GM03348 (cell line): ENCODE measurements around the gene PPP2R2D.
"Not testable (repeated sequence)": the region's sequence is repeated elsewhere in the genome, so short reads cannot be mapped to it uniquely, and the experiment has no call there.

Experiments
- DNase-seq: peaks from one replicate; pipeline ENCODE4 v3.0.0; 2012; ENCODE audit warnings: low spot score

PPP2R2D gene

DNA sequence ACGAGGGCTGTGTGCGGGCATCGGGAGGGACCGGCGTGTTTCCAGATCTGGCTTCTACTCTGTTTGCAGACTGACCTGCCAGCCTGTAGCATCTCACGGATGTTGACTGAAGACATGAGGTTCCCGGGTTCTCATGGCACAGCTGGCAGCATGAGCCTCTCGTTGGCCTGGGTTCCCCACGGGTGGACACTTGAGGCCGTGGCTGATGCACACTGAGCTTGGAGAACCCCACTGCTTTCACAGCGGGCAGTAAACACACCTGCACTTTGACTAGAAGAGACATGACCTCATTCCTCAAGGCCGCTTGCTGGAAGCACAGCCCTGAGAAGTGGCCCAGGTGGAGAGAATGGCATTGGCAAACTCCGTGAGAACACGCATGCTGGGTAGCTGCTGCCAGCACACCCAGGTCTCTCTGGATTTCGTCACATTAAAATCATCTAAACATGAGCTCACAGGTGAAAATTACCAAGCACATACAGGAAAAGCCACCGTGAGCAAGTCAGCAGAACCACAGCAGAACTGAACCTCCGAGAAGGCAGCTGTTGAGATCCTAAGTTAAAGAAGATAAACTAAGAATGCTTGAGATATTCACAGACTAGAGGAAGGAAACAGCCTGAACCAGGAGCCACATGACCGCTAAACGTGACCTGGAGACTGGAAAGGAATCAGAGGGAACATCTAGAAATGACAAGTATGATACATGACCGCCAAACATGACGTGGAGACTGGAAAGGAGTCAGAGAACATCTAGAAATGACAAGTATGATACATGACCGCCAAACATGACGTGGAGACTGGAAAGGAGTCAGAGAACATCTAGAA is 48.4 kb downstream of the PPP2R2D start:
- DNase-seq: no peak

DNA sequence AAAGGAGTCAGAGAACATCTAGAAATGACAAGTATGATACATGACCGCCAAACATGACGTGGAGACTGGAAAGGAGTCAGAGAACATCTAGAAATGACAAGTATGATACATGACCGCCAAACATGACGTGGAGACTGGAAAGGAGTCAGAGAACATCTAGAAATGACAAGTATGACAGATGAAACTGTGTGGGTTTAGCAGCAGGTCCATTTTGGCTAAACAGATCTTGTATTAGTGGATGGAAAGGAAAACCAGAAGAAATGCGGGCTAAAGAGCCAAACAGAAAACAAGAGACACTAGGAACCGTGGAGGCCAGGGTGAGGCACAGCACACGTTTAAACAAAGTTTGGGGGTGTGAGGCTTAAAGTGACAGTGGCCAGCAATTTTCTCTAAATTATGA is 49.1 kb downstream of the PPP2R2D start:
- DNase-seq: not testable (repeated sequence)

DNA sequence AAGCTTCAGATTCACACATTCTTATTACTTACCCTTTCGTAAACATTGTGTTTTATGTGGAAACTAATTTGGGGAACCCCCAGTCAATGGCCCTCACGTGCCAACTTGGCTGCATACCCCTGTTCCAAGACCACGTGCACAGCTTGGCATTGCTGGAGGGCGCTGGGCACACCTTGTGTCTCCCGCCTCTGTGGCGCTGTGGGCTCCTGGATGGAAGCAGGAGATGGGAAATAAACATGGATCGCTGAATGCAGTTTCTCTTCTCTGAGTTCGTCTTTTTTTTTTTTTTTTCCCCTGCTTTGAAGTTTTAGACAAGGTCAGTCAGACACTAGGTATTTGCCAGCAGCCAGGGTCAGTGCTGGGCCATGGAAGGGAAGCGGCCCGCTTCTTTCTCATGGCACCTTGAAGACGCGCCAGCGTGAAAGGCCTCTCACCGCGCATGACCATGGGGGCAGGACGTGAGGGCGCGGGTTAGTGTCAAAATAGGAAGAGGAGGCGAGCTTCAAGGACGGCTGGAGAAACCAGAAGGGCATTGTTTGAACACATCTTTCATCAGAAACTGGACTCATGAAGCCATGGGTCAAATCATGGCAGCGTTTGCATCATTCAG is 53.7 kb downstream of the PPP2R2D start:
- DNase-seq: no peak

DNA sequence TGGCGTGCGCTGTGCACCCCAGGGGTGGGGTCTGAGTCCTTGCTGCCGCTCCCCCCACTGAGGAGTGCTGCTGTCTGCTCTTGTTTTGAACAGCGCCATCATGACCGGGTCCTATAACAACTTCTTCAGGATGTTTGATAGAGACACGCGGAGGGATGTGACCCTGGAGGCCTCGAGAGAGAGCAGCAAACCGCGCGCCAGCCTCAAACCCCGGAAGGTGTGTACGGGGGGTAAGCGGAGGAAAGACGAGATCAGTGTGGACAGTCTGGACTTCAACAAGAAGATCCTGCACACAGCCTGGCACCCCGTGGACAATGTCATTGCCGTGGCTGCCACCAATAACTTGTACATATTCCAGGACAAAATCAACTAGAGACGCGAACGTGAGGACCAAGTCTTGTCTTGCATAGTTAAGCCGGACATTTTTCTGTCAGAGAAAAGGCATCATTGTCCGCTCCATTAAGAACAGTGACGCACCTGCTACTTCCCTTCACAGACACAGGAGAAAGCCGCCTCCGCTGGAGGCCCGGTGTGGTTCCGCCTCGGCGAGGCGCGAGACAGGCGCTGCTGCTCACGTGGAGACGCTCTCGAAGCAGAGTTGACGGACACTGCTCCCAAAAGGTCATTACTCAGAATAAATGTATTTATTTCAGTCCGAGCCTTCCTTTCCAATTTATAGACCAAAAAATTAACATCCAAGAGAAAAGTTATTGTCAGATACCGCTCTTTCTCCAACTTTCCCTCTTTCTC is 55.0 kb downstream of the PPP2R2D start:
- DNase-seq: no peak

DNA sequence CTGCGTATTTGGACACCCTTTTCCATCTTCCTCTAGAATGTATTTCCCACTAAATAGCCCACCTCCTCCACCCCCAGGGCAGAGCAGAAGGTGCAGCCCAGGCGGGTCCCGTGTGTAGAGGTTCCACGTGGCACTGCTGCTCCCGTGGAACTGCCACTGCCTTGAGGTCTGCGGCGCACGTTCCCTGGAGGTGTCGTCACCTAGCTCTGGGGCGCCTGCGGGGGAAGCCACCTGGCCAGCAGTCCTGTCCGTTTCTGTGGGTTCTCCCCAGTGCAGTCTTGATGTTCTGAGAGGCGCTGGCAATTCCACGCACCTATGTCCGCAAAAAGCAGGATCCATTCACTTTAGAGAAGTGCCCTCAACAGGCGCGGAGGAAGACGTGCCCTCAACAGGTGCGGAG is 59.0 kb downstream of the PPP2R2D start:
- no peak for DNase-seq

DNA sequence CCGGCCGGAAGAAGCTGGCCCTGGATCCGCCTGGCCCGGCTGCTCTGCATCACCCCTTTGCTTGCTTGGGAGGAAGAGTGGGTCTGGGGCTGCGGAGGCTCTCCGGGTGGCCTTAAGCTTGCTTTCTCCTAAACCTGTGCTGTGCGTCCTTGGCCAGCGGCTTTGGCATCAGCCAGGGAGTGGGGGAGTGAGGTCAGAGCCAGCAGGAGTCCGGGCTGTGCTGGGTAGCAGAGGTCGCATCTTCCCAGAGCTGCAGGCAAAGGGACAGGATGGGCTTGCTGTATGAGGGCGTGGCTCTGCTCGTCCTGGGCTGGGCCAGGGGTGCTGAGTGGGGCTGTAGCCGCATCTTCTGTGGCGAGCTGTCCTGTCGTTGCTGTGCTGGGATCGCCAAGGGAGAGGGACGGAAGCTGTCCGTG is 59.8 kb downstream of the PPP2R2D start:
- DNase-seq: no peak

DNA sequence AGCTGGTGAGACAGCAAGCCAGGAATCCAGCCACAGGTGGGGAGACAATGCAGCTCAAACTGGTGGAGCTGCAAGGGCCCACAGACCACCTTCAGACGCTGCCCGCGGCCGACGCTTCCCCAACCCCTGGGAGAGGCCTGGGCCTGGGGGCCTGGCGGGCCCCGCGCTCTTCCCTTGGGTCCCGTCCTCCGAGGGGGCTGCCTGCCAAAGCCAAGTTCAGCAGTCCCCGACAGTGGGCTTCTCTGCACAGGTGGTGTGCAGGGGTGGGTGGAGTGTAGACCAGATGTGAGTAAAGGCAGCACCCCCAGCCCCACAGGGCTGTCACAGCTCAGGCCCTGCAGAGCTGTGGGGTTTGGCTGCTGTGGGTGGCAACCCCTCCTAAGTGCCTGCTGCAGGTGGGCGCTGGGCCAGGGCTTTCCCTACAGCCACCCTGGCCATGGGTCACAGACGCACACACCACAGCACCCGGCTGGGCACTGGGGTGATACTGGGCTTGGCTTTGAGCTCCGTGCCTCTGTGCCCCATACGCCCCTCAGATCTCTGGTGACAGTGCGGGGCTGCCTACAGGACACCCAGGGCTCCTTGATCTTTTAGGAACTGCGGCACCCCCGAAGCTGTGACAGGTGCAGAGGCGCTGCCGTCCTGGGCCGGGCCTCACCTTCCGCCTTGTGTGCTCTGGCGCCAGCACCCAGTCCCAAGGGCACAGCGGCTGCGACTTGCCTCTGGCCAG is 60.4 kb downstream of the PPP2R2D start:
- DNase-seq: no peak

DNA sequence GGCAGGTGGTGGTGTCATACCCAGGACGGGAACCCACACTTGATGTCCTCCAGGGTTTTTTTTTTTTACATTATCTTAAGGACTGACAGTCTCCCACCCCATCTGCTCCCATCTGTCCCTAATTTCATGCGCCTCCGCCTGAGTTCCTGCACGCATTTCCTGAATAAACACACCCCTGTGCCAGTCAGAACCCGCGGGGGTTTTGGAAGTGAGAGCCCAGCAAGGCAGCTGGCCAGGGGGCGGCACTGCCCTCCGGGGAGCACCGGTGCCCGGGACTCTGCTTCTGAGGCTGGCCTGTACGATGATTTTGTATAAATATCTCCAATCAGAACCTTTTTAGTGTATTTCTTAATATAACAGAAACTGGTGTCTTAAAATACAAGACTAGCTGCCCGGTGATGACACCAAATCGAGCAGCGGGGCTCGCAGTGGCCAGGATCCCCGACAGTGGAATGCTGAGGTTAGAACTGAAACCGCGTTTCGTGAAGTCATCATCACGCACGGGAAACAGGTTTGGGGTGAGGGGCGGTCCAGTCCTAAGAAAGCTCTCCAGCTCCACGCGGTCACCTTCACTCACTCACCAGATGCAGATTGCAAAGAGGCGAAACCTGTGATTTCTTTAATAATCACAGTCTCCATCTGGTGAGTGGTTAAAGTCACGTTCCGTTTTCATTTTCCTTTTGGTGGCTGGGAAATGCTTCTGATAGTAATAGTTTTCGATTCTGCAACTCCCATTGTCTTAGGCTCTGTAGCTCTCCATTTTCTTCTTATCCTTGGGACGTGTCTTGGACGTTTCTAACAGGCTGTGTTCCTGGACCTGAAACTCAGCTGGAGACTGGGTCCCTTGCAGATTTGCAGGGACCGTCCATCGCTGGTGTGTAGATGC is 61.2 kb downstream of the PPP2R2D start:
- peak; percentile 67 for DNase-seq

DNA sequence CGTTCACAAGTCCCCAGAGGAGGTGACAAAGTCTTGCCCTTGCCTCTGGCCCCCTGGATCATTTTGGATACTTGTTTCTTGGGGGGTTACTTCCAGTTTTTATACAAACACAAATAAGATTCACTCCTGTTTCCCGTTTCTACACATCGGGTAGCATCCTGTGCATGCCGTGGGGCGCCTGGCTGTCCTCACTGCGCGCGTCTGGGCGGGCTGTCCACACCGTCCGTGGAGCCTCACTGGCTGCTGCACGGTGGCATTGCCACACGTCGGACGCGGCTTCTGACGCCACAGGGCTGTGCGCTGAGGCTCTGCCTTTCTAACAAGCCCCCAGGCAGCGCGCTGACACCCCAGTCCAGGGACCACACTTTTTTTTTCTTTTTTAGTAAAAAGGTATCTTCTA is 62.5 kb downstream of the PPP2R2D start:
- DNase-seq: no peak

DNA sequence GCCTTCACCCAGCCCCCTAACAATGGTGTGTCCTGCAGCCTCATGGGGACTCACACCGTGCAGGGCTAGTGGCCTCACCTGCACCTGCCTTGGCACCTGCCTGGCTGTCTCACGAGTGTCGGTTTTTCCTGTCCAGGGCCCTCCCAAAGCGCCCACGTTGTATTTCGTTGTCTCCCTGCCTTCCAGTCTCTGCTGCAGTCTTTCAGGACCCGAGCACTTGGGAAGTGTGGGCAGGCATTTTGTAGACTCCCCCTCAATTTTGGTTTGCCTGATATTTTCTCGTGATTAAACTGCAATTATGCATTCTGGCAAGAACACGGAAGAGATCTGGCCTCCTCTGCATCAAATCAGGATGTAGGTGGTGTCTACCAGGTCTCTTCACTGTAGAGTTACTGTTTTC is 63.0 kb downstream of the PPP2R2D start:
- no peak for DNase-seq

DNA sequence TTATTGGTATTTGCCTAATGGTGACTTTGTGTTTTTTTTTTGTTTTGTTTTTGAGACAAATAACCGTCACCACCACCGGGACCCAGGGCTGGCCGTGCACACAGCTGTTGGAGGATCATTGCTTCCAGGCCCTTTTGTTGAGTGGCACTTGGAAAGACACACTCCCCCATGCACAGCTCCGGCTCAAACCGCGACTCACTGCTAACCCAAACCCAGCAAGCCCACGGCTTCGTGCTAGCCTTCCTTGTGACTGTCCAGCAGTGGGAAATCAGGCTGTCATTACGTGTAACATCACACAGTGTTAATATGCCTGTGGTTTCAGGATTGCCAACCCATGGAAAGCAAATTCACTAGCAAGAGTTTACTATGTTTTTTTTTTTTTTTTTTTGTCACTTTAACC is 63.5 kb downstream of the PPP2R2D start:
- no peak for DNase-seq

DNA sequence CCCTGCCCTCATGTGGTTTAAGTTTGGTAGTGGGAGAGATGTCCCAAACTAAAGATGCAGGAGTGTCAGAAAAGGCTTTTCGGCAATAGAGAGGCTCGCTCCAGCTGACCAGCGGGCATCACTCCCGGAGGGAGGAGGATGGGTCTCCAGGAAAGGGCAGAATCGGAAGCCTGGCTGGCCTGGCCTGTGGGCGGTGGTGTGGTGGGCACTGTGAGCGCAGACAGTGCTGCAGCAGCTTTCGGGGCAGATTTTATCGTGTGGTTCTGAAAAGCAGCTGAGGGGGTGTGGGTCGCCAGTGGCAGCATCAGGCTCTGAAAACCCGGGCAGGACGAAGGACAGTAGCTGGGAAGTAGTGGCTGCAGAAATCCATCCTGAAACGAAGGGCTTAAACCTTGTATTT is 68.1 kb downstream of the PPP2R2D start:
- no peak for DNase-seq

DNA sequence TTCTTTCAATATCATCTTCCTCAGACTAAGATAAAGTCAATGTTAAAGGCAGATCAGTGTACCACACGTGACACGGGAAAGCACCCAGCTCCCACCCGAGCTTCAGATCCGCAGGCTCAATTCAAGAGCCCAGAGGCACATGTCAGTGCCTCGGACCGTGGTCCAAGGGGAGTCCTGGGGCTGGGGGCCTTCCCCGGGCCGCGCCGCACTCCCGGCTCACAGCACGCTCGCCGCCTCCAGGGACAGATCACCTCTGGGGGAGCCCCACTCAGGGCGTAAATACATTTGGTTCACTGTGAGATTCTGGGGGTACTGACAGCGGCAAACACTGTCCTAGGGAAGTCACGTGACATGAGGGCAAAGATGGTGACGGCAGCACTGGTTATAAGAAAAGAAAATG is 70.1 kb downstream of the PPP2R2D start:
- no peak for DNase-seq

DNA sequence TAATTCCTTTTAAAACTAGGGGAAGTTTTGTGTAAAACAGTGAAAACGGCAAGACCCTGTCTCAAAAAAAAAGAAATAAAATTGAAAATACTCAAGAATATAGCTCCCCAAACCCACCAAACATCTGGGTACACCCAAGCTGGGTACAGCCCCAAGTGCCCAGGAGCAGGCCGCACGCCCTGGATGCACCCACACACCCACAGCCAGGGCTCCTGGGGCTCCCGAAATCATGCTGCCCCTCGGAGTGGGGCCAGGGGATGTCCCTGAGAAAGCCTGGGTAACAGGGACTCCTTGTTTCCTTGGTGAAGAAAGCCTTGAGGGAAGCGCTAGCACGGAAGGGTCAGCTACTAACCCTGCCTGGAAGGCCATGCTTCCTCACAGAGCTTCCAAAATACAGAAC is 70.8 kb downstream of the PPP2R2D start:
- no peak for DNase-seq

DNA sequence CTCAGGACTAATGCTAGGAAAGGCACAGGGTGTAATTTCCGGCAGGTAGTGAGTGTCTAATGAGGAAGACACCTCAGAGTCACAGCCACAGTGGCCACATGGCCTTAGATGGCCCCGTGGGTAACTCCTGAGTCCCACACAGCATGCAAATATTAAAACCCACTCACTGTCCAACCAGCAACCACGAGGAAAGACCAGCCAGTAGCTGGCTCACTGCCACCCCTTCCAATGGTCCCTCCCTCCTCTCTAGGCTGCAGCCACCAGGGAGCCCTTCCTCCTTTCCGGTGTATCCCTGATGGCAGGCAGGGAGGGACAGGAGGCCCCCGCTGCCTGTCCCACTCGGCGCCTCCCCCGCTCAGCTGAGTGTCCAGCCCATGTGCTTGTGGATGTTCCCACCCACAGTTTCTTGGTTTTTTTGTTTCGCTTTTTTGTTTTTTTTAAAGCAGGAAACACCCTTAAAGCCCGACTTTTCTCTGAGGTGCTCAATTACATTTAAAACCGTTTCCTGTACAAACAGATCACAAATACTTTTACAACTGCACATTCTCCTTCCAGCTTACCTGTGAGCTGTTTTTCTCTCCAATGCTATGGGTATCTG is 71.8 kb downstream of the PPP2R2D start:
- no peak for DNase-seq

DNA sequence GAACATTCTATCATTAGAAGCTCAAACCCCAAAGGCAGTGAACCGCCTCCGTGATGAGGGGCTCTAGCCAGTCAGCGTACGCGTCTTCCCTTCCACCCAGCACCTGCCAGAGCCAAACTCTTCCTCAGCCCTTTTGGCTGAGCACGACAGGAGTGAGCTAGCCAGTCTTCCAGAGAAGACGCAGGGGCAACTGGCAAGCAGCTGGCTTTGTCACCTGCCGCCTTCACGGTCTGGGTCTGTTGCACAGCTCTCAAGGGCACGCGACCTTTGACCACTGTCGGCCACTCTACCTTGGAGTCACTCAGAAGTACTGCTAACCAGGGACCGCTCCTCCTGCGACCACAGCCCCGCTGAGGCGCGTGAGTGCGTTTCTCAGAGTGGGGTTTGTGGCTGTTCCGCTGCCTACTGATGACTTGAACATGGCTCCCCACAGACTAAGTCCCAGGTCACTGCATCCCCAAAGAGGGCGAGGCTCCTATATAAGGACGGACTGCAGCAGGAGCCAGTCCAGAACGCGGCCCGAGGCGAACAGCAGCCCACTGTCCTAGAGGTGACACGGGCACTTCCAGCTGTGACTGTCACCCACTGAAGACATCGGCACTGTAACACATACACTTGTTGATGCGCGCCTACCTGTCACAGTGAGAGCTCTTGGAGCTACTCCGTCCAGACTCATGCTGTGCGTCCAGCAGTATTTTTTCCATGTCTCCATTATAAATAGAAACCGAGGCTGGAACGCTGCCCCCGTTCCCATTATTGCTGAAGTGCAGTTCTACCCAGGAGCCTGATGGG is 72.5 kb downstream of the PPP2R2D start:
- no peak for DNase-seq

DNA sequence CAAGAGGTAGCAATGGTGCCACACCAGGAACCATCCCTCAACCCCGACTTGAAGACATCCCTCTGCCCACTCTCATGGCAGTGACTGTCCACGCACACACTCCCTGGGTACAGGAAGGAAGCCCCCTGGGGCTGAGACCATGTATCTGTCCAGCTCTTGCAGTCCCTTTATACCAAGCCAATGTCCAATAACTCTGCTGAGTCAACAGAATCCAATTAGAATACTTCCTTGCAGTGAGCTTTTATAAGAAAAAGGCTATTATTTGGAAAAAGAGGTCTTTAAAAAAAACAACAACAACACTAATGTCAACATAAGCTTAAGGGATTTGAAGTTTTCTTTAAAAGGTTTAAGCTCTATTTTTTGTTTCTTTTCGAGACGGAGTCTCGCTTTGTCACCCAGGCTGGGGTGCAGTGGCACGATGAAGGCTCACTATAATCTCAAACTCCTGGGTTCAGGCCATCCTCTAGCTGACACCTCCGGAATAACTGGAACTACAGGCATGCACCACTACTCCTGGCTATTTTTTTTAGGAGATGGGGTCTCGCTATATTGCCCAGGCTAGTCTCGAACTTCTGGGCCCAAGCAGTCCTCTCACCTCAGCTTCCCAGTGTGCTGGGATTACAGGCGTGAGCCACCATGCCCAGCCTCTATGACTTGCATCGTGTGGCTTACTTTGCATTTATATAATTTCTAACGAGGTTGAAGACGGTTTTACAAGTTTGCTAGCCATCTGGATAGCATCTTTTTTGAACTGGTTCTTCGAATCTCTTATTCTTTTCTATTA is 73.4 kb downstream of the PPP2R2D start:
- DNase-seq: no peak

DNA sequence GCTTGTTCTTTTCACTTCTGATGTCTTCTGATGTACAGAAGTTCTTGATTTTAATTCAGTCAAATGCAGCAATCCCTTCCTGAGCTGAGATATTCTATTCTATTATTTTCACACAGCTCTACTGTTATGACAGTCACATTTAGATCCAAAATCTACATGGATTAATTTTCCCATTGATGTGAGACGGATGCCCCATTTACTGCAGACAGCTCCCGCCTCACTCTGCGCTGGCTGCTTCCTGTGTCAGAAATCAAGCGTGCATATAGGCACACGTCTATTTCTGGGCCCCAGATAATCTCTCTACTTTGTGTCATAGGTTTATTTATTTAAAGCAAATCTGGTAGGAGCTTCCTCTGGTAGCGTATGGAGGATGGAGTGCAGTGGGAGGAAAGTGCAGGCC is 74.2 kb downstream of the PPP2R2D start:
- DNase-seq: no peak

DNA sequence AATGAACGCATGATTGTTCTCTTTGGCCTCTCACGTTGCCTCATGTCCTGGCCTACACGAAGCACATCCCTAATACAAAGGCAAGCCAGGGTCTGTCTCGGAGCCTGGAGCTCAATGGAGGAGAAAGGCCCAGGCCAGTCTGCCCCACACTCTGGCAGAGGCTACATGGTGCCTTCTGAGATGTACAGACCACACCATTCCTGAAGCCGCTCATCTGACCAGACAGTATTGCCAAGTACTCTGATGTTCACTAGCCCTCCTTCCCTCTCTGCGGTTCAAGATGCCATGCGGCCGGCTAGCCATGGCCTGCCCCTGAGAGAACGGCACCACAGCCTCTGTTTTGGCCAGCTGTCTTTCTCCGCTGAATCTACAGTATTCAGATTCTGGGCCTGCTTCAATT is 75.0 kb downstream of the PPP2R2D start:
- no peak for DNase-seq
